SK-N-MC (cell line): ENCODE measurements around the gene NELFB.

Experiments used
- EZH2 ChIP-seq: fragments of 200-600 bp; sonication (generic); IDR thresholded peaks from one replicate; pipeline ENCODE4 v1.6.1; 2017; ENCODE audit warnings: antibody characterized with exemption
- POLR2AphosphoS5 ChIP-seq: IDR thresholded peaks from 2 replicates; pipeline ENCODE4 v1.6.1; 2012; ENCODE audit warnings: mild to moderate bottlenecking, low read depth, low read length, borderline replicate concordance

GRCh38 chr9:137265496-137266161 lies 10.5 kb downstream of the NELFB start:
- TF ChIP-seq EZH2: no peak
- TF ChIP-seq POLR2AphosphoS5: no peak
